Keratinocyte (primary cell): ENCODE results near the gene PSMG1.

Experiments used
- CTCF ChIP-seq, 3 experiments: IDR thresholded peaks in 1 of 3; conservative IDR thresholded peaks in 1 of 3; optimal IDR thresholded peaks in 1 of 3; 2 replicates in 2 of 3; 3 replicates in 1 of 3; pipeline versions ENCODE3 to v1.5.1; 2011; ENCODE audit warnings: low read length in 3 of 3, mild to moderate bottlenecking in 3 of 3, moderate library complexity in 2 of 3, control low read depth in 1 of 3, inconsistent platforms in 1 of 3; ENCODE audit not compliant: insufficient read depth in 2 of 3; ENCODE audit errors: extremely low read depth in 1 of 3
- EZH2 ChIP-seq: IDR thresholded peaks from one replicate; pipeline ENCODE4 v1.6.1; 2012; ENCODE audit warnings: inconsistent platforms, mild to moderate bottlenecking, low read length, moderate library complexity

GRCh38 chr21:39125752-39126485 is 57.3 kb downstream of the PSMG1 start:
- TF ChIP-seq CTCF (optimal IDR thresholded peaks at IDR 0.05 in 1 of 3, IDR thresholded peaks at IDR 0.05 in 1 of 3, conservative IDR thresholded peaks at IDR 0.05 in 1 of 3; ENCODE audit: extremely low read depth in 1 of 3, insufficient read depth in 2 of 3, low read length in 3 of 3) (peak; percentile 73 to 78 (median 74)), EZH2 (no peak)
